Measurements from ENCODE around the gene SLC22A12. TPM values are rescaled to one million over a fixed set of nuclear protein-coding genes. Genes with fewer than 3 reads are reported as not detected.

Gene SLC22A12
- polyA plus RNA-seq, 2 of the 4 experiments (the other 2 are of a cell fraction) = not detected

DNA sequence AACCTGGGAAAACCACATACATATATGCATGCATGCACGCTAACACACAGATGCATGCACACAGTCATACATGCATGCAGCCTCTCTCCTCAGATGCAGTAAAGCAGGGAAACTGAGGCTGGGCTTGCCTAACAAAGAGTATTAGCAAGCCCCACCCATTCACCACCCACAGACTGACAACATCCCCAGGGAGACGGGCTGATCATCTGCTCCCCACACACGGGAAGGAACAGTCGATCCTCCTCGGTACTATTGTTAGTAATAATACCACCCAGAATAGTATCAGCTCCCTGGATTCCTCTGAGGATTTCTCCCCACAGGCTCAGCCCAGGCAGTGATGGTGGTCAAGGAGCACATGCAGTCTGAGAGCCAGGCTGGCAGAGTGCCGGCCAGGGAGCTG lies 41.2 kb downstream of the SLC22A12 start (continued):
- TF ChIP-seq HOXB13 (CRISPR knock-in tag; IDR thresholded peaks at IDR 0.05; ENCODE audit: low read depth) (no peak), JUNB (IDR thresholded peaks at IDR 0.05) (no peak)
- TF ChIP-seq, protein P1, sequence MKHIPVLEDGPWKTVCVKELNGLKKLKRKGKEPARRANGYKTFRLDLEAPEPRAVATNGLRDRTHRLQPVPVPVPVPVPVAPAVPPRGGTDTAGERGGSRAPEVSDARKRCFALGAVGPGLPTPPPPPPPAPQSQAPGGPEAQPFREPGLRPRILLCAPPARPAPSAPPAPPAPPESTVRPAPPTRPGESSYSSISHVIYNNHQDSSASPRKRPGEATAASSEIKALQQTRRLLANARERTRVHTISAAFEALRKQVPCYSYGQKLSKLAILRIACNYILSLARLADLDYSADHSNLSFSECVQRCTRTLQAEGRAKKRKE (CRISPR knock-in tag; IDR thresholded peaks at IDR 0.05; ENCODE audit: low read depth) = no peak

DNA sequence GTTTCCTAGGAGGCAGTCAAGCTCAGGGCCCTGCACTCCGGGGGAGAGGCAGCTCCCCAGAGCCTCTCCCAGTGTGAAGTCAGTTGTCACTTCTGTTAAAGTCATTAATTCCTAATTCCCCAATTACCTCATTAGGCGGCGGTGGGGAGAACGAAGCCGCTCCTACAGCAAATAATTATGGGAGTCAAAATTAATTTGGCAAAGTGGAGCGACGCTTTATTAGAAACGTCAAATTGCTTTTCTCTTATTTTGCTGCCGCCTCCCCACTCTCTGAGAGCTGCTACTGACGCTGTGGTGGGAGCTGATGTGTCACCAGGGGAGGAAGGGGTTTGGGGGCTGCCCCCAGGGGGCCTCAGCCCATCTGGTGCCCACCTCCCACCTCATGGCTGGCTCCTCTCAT lies 41.6 kb downstream of the SLC22A12 start:
- no peak overlapping the region for H3K4me2 ChIP-seq
- H3K9me3 ChIP-seq = no peaks in the 10 kb centered on the region
- H3K27ac ChIP-seq = no peak overlapping the region
- CTCF ChIA-PET = interaction anchor here (1.1 to 9.8 kb wide), 3 partner anchors 18 to 164 kb away, joined by 3 to 80 read pairs (median 7); no protein-coding TSS in a partner anchor
- DNase-seq (ENCODE audit: low read depth in 1 of 2, low spot score in 1 of 2) = no peak
- no peaks in the 10 kb centered on the region for H3K4me1 ChIP-seq
- POLR2A ChIA-PET = no interaction called here
- no peak for ATAC-seq
- 85% methylated on average over 9 of the region's 10 CpGs for WGBS (ENCODE audit: missing lambda C conversion rate)
- no peak for FAIRE-seq
- TF ChIP-seq HOXB5 (CRISPR knock-in tag; IDR thresholded peaks at IDR 0.05) (no peak), MAZ (IDR thresholded peaks at IDR 0.05; ENCODE audit: borderline replicate concordance, low read depth, low read length) (no peak), SREBF2 (IDR thresholded peaks at IDR 0.05) (no peak), NFE2L2 (conservative IDR thresholded peaks at IDR 0.05; ENCODE audit: low read length) (no peak), NPAS2 (CRISPR knock-in tag; IDR thresholded peaks at IDR 0.05; ENCODE audit: borderline replicate concordance) (no peak), CBX8 (IDR thresholded peaks at IDR 0.05) (no peak), CHD2 (IDR thresholded peaks at IDR 0.05; ENCODE audit: low read length, partially characterized antibody) (no peak)
- TF ChIP-seq, protein P2, sequence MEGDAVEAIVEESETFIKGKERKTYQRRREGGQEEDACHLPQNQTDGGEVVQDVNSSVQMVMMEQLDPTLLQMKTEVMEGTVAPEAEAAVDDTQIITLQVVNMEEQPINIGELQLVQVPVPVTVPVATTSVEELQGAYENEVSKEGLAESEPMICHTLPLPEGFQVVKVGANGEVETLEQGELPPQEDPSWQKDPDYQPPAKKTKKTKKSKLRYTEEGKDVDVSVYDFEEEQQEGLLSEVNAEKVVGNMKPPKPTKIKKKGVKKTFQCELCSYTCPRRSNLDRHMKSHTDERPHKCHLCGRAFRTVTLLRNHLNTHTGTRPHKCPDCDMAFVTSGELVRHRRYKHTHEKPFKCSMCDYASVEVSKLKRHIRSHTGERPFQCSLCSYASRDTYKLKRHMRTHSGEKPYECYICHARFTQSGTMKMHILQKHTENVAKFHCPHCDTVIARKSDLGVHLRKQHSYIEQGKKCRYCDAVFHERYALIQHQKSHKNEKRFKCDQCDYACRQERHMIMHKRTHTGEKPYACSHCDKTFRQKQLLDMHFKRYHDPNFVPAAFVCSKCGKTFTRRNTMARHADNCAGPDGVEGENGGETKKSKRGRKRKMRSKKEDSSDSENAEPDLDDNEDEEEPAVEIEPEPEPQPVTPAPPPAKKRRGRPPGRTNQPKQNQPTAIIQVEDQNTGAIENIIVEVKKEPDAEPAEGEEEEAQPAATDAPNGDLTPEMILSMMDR (IDR thresholded peaks at IDR 0.05) = no peak
- TF ChIP-seq, protein P3, sequence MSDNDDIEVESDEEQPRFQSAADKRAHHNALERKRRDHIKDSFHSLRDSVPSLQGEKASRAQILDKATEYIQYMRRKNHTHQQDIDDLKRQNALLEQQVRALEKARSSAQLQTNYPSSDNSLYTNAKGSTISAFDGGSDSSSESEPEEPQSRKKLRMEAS (IDR thresholded peaks at IDR 0.05) = no peak
- no peak overlapping the region for H3K4me3 ChIP-seq

DNA sequence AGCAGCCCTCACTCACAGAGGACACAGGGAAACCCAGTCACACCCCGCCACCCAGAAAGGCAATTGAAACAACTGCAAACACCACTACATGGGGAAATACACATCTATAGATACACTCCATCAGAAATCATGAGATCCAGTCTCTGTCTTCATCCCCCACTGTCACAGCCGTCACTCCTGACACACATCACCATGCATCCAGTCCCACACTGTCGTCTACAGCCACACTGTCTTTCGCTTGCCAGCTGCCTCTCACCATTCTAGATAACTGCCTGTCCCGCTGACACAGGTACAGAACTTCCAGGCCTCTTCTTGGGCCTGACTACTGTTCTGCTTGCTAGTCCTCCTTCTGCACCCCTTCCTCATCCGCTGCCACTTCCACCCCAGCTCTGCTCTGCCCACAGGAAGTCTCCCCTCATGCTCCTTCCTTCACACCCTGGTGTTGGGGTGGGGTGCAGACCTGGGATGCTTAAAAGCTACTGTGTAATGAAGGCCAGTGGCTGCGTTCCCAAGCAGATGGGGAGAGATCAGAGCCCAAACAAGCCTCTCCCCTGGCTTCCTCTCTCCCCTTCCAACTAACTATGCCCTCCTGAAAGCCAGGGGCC lies 42.6 kb downstream of the SLC22A12 start:
- H3K4me1 ChIP-seq = no peaks in the 10 kb centered on the region
- no peaks in the 10 kb centered on the region for H3K9me3 ChIP-seq
- H3K27ac ChIP-seq = no peak overlapping the region
- ChIA-PET POLR2A (no interaction called here), CTCF (interaction anchor here (1.0 to 9.8 kb wide), 6 partner anchors 11 to 184 kb away, joined by 3 to 80 read pairs (median 6); no protein-coding TSS in a partner anchor)
- 67% methylated on average over 7 of the region's 7 CpGs for WGBS (ENCODE audit: missing lambda C conversion rate)
- H3K4me2 ChIP-seq = no peak overlapping the region
- DNase-seq (ENCODE audit: low read depth in 1 of 2, low spot score in 1 of 2) (no peak), FAIRE-seq (no peak), ATAC-seq (no peak)
- no peak overlapping the region for H3K4me3 ChIP-seq
- TF ChIP-seq EP300 (IDR thresholded peaks at IDR 0.05) (no peak), HOXA7 (CRISPR knock-in tag; IDR thresholded peaks at IDR 0.05) (no peak), JUN (IDR thresholded peaks at IDR 0.05) (no peak), CBX8 (IDR thresholded peaks at IDR 0.05) (no peak), FOSL2 (IDR thresholded peaks at IDR 0.05) (no peak), FOSL2 (CRISPR knock-in tag; IDR thresholded peaks at IDR 0.05) (no peak), TP53 (CRISPR knock-in tag; IDR thresholded peaks at IDR 0.05) (no peak), EHF (CRISPR knock-in tag; IDR thresholded peaks at IDR 0.05) (no peak), CBX2 (IDR thresholded peaks at IDR 0.05; ENCODE audit: borderline replicate concordance, low read depth) (no peak), CHD2 (IDR thresholded peaks at IDR 0.05; ENCODE audit: low read length, partially characterized antibody) (no peak), ZFP36 (IDR thresholded peaks at IDR 0.05; ENCODE audit: borderline replicate concordance, partially characterized antibody) (no peak), NR3C1 (IDR thresholded peaks at IDR 0.05) (no peak), NPAS2 (CRISPR knock-in tag; IDR thresholded peaks at IDR 0.05; ENCODE audit: borderline replicate concordance) (no peak)
- TF ChIP-seq, protein P4, sequence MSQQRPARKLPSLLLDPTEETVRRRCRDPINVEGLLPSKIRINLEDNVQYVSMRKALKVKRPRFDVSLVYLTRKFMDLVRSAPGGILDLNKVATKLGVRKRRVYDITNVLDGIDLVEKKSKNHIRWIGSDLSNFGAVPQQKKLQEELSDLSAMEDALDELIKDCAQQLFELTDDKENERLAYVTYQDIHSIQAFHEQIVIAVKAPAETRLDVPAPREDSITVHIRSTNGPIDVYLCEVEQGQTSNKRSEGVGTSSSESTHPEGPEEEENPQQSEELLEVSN (IDR thresholded peaks at IDR 0.05; ENCODE audit: borderline replicate concordance, low read depth) = no peak
- TF ChIP-seq, protein P5, sequence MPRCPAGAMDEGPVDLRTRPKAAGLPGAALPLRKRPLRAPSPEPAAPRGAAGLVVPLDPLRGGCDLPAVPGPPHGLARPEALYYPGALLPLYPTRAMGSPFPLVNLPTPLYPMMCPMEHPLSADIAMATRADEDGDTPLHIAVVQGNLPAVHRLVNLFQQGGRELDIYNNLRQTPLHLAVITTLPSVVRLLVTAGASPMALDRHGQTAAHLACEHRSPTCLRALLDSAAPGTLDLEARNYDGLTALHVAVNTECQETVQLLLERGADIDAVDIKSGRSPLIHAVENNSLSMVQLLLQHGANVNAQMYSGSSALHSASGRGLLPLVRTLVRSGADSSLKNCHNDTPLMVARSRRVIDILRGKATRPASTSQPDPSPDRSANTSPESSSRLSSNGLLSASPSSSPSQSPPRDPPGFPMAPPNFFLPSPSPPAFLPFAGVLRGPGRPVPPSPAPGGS (IDR thresholded peaks at IDR 0.05) = no peak
- TF ChIP-seq, protein P6, sequence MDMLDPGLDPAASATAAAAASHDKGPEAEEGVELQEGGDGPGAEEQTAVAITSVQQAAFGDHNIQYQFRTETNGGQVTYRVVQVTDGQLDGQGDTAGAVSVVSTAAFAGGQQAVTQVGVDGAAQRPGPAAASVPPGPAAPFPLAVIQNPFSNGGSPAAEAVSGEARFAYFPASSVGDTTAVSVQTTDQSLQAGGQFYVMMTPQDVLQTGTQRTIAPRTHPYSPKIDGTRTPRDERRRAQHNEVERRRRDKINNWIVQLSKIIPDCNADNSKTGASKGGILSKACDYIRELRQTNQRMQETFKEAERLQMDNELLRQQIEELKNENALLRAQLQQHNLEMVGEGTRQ (IDR thresholded peaks at IDR 0.05) = no peak
